Measurements from ENCODE around the gene TNFRSF8. TPM values are rescaled to one million over a fixed set of nuclear protein-coding genes. Genes with fewer than 3 reads are reported as not detected.
A peak's percentile ranks its signal among the peaks of the same experiment; 100 is the strongest.
"Not testable (repeated sequence)": the region's sequence is repeated elsewhere in the genome, so short reads cannot be mapped to it uniquely, and the experiment has no call there.

The TNFRSF8 gene
- total RNA-seq, 1 donor from 2014 or later = 0.59 TPM

DNA sequence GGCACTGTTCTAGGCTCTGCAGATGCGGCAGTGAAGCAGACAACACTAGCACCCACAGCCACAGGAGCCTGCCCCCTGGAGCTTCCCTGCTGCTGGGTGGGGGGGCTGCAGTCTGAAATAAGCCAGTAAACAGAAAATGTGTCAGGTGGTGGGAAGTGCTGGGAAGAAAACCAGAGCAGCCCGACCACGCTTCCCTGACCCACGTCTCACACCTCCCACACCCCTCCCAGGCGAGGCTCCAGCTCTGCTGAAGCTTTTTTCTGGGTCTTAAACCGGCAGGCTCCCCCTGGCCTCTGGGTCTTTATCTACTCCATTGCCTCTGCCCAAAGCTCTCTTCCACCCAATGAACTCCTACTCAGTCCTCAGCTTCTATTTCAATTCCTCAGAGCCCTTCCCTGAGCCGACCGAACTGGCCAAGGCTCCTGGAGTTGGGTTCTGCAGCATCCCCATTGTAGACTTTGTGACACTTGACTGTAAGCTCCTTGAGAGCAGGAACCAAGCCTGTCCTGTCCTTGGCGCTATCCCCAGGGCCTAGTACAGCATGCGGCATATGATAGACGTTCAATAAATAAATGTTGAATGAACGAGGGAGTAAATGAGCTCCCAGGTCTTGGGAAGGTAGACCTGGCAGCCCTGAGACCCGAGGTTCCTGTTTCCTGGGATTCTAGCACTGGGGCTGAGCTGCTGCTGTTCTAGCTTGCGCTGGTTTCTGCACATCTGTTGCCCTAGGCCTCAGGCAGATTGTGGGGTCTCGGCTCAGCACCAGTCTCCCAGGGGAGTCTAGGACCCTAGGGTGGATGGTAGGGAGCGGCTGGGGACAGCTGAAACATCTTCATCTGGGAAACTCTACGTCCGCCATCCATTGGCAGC lies 25.4 kb upstream of the TNFRSF8 start:
- ATAC-seq (ENCODE audit: poor library complexity) = no peak

DNA sequence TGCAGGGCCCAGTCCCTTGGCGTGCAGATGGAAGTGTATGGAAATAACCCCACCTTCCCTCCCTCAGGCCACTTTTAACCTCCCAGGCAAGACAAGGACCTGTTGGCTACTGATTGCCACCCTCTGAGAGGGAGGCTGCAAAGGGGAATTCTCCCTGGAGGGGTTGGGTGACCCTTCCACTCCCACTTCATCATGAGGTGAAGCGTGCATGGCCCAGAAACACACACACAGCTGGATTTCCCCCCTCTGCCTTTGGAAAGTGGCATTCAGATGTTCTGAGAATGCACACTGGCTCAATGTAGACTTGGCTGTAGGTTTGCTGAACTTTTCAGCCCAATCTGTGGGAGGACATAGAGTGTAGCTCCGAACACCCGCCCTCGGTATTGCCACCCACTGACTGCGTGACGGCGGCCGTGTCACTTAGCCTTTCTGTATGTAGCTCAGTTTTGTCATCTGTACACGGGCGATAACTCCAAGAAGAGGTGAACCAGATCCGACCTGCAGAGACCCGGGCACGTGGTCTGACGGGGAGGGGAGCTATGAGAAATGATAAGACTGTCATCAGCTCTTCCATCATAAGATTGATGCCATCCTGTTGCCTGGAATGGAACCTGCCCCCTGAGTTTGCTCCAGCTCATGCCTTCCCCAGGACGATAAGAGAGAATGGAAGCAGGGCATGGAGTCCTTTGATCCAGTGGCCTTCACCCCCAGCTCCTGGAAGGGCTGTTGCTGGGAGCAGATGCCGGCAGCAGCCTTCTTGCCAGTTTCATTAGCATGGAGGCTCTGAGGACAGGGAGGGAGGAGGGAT lies 24.5 kb upstream of the TNFRSF8 start:
- no peak for DNase-seq
- peak; percentile 24 for ATAC-seq (ENCODE audit: poor library complexity)
- intact Hi-C loops (cut with DNase I) = no loop called here

More for the DNA sequence above, 25.4 kb upstream of the TNFRSF8 start:
- DNase-seq = no peak
- intact Hi-C loops (cut with DNase I) = no loop called here

DNA sequence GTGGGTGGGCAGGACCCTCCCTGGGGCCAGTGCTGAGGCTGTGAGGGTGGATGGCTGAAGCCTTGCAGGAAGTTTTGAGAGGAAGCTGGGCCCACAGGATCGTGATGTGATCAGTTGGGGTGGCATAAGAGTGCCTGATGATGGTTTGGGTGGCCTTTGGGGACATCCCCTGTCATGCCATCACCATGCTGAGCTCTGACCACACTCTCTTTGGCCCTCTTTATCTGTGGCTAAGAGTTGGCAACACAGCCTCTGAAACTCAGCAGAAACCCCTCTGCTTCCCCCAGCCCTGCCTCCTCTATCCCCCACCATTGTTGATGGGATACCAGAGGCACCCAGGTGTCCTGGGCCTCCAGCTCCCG lies 24.0 kb upstream of the TNFRSF8 start:
- ATAC-seq (ENCODE audit: poor library complexity) (no peak), DNase-seq (no peak)
- intact Hi-C loops (cut with DNase I) = no loop called here

DNA sequence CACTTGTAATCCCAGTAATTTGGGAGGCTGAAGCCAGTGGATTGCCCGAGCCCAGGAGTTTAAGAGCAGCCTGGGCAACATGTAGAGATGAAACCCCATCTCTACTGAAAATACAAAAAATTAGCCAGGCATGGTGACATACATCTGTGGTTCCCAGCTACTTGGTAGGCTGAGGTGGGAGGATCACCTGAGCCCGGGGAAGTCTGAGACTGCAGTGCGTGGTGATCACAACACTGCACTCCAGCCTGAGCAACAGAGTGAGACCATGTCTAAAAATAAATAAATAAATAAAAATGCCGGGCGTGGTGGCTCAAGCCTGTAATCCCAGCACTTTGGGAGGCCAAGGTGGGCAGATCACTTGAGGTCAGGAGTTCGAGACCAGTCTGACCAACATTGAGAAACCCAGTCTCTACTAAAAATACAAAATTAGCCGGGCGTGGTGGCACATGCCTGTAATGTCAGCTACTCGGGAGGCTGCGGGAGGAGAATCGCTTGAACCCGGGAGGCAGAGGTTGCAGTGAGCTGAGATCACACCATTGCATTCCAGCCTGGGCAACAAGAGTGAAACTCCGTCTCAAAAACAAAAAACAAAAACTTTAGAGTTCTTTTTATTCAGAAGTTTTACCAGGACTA lies 23.2 kb upstream of the TNFRSF8 start:
- ATAC-seq (ENCODE audit: poor library complexity); intact Hi-C loops (cut with DNase I); DNase-seq: not testable (repeated sequence)

DNA sequence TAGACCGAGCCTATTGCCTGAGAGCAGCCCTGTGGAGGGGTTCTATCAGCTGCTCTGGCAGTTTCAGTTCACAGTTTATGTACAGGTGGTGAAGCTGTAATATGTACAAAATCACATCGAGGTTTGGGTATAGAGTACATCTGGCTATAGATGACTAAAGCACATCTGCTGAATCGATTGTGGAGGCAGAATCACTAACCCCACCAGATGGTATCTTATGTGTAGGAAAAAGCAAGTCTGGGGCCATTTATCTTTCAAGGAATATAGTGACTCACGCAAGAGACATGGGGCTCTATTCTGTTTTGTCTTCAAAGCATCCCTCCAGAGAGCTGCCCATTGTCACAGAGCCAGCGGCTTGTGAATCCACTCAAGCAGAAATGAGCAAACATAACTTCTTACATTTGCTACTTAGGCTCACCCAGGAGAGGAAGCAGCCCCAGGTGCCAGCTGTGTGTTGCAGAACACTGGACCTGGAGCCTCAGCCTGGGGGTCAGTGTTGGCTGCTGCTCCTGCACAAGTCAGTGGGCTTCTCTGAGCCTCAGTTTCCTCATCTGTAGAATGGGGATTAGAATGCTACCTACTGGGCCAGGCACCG lies 22.5 kb upstream of the TNFRSF8 start:
- no peak for DNase-seq
- ATAC-seq (ENCODE audit: poor library complexity) = no peak
- intact Hi-C loops (cut with DNase I) = no loop called here

DNA sequence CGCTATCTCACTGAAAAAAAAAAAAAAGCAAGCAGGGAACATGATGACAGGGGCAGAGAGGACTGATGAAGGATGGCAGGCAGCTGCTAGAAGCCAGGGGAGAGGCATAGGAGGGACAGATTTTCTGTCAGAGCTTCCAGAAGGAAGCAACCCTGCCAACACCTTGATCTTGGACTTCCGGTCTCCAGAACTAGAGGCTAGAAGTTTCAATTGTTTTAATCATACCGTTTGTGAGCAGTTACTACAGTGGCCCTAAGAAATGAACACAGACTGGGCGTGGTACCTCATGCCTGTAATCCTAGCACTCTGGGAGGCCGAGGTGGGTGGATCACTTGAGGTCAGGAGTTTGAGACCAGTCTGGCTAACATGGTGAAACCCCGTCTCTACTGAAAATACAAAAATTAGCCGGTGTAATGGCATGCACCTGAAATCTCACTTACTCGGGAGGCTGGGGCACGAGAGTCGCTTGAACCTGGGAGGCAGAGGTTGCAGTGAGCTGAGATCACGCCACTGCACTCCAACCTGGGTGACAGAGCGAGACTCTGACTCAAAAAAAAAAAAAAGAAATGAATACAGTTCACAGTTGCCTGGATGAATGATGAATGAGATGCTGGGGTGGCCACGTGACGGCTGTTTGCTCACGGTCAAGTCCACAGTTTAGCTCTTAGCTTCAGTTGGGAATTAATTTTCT lies 18.8 kb upstream of the TNFRSF8 start:
- peak; percentile 61 for ATAC-seq (ENCODE audit: poor library complexity)
- DNase-seq; intact Hi-C loops (cut with DNase I): not testable (repeated sequence)

DNA sequence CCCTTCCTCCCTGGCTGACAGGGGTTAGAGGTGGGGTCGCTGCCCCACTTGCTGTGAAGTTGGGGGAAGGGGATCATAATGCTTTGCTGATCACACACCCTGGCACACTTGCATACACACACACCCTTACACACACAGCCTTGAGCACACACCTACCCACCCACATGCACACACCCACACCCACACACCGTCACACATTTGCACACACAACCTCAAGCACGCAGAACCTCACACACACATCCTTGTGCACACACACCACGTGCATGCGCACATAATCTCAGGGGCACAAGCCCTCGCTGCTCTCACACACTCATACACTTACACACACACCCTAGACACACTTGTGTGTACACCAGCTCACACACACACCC lies 16.4 kb upstream of the TNFRSF8 start:
- no peak for ATAC-seq (ENCODE audit: poor library complexity)
- intact Hi-C loops (cut with DNase I) = no loop called here

DNA sequence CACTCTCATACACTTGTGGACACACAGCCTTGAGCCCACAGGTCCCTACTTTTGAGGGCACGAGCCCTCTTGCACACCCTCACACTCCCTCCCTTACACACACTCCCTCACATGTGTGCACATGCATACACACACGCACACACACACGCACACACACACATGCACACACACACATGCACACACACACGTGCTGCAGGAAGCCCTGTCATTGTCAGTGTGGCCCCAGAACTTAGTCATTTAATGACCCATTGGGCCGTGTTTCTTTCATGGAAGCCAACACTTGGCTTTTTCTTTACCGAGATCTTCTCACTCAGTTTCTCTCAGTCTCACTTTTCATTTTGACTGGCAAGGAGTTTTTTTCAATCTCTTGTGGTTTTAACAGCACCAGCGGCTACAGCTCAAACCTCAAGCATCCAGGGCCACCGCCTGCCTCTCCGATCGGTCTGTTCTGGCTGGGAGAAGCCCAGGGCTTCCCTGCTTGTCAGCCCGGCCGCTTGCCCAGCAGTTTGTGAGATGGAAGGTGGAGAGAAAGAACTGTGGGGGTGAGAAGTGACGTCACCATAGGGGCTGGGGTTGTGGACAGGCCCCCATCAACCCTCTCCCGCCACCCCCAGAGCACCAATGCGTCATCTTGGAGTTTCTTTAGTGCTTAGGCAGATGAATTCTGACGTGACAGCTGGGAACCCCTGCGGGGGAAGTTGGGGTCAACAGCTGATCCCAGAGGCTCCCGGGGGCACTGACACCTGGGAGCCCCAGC lies 15.8 kb upstream of the TNFRSF8 start:
- DNase-seq = no peak
- intact Hi-C loops (cut with DNase I) = no loop called here
- ATAC-seq (ENCODE audit: poor library complexity) = no peak

More for the DNA sequence above, 16.4 kb upstream of the TNFRSF8 start:
- no peak for DNase-seq

DNA sequence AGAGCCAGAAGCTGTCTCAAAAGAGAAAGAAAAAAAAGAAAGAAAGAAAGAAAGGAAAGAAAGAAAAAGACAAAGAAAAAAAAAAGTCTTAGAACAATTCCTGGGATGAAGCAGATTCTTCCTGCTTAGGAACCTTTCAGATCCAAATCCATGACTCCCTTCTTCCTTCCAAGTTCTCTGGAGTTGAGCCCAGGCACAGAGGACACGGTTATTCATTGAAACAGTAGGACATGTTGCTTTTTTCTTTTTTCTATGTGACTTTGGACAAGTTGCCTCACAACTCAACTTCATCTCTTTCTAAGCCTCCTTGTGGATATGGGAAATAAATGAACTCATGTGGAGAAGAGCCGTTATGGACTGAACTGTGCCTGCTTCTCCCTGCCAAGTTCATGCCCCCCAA lies 14.7 kb upstream of the TNFRSF8 start:
- intact Hi-C loops (cut with DNase I) = no loop called here
- no peak for DNase-seq
- ATAC-seq (ENCODE audit: poor library complexity) = no peak

DNA sequence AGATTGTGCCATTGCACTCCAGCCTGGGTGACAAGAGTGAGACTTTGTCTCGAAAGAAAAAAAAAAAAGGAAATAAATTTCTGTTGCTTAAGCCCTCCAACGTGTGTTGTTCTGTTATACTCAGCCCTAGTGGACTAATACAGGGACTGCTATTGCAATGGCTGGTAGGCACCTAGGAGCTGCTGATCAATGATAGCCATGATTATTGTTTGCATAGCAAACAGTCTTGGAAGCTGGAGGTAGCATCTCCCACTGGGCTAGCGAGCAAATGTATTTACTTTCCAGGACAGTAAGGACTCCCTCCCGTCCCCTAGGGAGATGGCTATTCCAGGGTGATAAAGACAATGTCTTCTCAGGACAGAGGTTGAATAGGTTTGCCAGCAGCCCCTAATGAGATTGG lies 13.5 kb upstream of the TNFRSF8 start:
- ATAC-seq (ENCODE audit: poor library complexity) (no peak), DNase-seq (no peak)
- intact Hi-C loops (cut with DNase I) = no loop called here

DNA sequence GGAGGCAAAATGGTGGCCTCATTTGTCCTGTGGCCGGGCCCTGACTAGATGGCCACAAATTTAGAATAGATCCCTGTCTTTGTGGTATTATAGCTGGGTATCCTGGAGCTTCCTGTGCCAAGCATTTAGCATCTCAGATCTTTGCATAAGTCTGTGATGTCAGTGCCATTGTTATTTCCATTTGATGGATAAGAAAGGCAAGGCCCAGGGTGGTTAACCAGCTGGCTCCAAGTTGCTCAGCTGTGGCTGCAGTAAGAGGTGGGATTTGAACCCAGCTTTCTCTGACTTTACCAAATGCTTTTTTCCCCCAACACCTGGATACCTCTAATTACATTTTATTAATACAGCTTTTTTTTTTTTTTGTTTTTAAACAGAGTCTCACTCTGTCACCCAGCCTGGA lies 11.7 kb upstream of the TNFRSF8 start:
- no peak for ATAC-seq (ENCODE audit: poor library complexity)
- intact Hi-C loops (cut with DNase I) = no loop called here
- DNase-seq = no peak

DNA sequence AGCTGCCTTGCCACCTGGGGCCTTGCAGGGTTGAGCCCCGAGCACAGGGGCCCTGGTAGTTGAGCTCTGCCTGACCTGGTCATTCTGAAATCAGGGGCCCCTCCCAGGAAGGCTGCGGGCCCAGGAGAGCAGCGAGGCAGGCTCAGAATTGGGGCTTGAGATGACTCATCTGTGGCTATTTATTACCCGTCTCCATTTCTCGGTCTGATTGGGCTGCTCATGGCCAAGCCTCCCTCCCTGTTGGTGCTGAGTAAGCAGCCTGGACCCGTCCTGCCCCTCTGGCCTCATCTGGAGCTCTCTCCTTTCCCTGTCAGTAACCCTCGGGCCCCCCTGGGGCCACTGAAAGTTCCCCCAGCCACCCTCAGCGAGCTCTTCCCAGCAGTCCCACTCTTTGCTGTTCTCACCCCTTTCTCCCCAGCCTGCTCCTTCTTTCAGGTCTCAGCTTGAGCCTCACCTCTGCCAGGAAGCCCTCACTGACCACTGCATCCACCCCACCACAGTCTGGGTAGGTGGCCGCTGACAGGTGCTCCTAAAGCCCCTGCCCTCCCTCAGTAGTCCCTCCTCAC lies 11.0 kb upstream of the TNFRSF8 start:
- ATAC-seq (ENCODE audit: poor library complexity) (peak; percentile 84), DNase-seq (peak; percentile 71)
- intact Hi-C loops (cut with DNase I) = no loop called here

DNA sequence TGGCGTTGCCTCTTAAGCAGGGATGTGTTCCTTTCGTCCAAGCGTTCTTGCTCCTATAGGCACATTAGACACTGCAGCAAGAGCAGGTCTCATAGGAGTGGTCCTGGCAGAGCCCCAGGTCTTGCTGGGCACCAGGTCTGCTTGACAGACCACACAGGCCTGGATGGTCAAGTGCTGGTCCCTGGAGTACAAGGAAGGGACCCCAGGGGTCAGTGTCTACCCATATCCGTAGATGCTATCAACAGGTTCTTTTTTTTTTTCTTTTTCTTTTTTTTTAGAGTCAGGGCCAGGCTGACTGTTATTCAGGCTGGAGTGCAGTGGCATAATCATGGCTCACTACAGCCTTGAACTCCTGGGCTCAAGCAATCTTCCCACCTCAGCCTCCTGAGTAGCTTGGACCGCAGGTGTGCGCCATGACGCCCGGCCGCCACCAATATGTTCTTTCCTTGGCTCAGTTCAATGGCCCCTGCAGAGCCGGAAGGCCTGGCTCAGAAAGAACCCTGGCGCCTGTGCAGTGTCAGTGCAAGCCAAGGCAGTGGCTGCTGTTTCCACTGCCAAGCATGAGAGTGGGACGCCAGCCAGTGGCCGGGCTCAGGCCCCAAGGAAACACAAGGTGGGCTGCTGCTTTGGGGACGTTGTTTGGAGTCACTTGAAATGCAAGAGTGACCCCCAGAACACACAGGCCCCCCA lies 10.0 kb upstream of the TNFRSF8 start:
- DNase-seq (peak; percentile 80), ATAC-seq (ENCODE audit: poor library complexity) (peak; percentile 87)
- intact Hi-C loops (cut with DNase I) = no loop called here

DNA sequence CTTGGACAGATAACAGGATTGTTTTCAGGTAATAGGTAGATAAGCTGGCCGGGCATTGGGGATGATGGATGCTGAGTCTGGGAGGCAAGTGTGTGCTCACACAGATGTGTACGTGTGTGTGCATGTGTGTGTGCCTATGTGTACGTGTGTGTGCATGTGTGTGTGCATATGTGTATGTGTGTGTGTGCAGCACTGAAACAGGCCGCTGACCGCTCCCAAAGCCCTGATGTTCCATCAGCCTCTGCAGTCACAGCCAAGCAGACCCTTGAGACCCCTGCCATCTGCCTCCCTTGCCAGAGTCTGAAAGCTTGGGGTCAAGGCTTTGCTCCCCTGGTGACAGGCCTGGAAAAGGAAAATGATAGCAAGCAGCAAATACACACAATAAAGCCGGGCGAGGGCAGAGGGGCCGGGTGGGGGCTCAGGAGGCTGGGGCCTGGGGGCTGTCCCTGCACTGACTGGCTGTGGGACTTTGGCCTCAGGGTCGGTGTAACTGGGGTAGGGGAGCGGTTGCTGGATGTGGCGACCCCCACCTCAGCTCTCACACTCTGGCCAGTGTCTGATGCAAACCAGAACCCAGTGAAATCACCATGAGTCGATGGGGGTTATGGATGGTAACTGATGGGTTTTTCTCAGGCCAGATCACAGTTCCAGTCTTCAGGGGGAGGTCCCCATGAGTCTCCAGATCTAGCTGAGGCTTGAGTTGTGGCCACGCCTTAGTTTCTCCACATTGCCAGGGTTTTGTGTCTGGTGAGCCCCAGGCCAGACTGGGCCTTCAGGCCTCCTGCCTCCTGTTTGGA lies 9.2 kb upstream of the TNFRSF8 start:
- ATAC-seq (ENCODE audit: poor library complexity) (no peak), DNase-seq (no peak)

DNA sequence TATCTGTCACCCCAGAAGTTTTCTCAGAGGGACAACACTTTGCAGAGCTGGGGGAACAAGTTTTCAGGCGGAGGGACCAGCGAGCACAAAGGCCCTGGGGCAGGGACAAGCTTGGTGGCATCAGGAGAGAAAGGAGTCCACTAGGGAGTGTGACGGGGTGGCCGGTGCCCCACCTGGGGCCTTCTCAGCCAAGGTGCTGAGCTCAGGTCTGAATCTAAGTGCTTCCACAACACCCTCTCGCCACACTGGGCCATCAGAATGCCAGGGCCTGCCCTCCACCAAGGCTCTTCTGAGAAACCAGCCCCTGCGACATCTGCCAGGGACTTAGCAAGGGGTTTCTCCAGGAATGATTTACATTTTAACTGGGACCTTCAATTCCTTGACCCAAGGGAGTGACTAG lies 7.8 kb upstream of the TNFRSF8 start:
- ATAC-seq (ENCODE audit: poor library complexity) (no peak), DNase-seq (no peak)
- intact Hi-C loops (cut with DNase I) = no loop called here

More for the DNA sequence above, 9.2 kb upstream of the TNFRSF8 start:
- intact Hi-C loops (cut with DNase I) = no loop called here

DNA sequence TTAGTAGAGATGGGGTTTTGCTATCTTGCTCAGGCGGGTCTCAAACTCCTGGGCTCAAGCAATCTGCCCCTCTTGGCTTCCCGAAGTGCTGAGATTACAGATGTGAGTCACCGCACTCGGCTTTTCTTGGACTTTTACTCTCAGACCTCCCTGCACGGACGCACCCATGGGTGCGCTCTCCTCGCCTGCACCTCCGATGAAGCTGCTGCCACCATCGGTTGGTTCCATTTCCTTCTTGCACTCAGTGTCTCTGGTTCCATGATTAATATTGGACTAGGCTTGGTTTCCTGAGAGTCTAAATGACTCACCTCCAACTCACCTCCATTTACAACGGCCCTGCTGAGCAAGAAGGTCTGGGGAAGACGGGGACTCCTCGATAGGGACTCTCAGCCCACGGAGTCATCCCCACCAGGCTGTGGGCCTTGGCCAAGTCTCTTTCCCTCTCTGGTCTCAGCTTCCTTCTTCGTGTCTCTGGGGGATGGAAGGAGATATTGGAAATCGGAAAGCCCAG lies 6.7 kb upstream of the TNFRSF8 start:
- intact Hi-C loops (cut with DNase I) = no loop called here
- no peak for DNase-seq
- ATAC-seq (ENCODE audit: poor library complexity) = no peak
